ENCODE measurements around the gene CHGA.

The CHGA gene

GRCh38 chr14:92980866-92981265, 57.9 kb downstream of the CHGA start:
- no peak for DNase-seq (ENCODE audit: low read depth in 2 of 2)

DNA sequence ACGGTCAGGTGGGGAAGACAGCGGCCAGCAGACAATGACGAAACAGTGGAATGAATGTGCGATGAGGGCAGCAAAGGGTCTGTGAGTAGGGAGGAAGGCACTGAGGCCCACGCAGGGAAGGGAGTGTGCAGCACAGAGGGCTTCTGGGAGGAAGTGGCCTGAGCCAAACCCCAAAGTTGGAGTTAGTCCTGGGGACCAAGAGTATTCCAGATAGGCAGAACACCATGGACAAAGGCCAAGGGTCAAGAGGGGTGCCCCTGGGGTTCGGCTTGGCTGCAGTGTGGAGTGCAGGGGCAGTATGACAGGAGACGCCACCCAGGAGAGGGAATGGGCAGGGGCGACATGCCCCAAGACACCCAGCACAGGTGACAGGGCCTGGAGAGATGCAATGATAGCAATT, 58.8 kb downstream of the CHGA start:
- no peak for DNase-seq (ENCODE audit: low read depth in 2 of 2)

DNA sequence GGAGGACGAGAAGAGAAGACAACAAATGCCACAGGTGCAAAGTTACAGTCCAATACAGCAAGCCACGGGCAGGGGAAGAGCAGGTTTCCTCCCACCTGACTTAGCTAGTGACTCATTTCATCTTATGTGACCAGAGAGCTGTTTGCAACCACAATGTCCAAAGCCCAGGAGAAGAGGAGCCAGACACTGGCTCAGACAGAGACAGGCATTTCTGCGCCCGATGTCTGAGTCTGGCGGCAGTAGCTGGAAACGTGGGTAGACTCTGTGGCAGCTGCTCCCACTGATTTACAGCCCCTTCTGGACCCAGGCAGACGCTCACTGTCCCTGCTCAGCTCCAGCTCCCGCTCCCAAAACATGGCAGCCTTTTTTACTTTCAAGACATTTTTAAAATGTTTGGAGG, 60.0 kb downstream of the CHGA start:
- DNase-seq (ENCODE audit: low read depth in 2 of 2) = no peak

GRCh38 chr14:92984082-92984788, 61.3 kb downstream of the CHGA start:
- DNase-seq (ENCODE audit: low read depth in 2 of 2) = no peak

Data from stimulated activated CD8-positive, alpha-beta memory T cell treated with anti-CD3 and anti-CD28 coated beads, Interleukin-7, amount 100 ng/mL, for 1 hour (primary cell).